ENCODE measurements around the gene AQP5.

Gene AQP5

GRCh38 chr12:49951411-49952240, 10.0 kb upstream of the AQP5 start:
- DNase-seq = no peak

- no peak for DNase-seq
These were observed 9.1 kb upstream of the AQP5 start for GRCh38 chr12:49952391-49953055.

GRCh38 chr12:49953151-49953550, 8.5 kb upstream of the AQP5 start:
- DNase-seq = no peak

GRCh38 chr12:49953961-49954846, 7.5 kb upstream of the AQP5 start:
- no peak for DNase-seq

- no peak for DNase-seq
These were observed 6.5 kb upstream of the AQP5 start for GRCh38 chr12:49954863-49955830.

- no peak for DNase-seq
These were observed 5.6 kb upstream of the AQP5 start for GRCh38 chr12:49955899-49956662.

GRCh38 chr12:49956663-49957569, 4.8 kb upstream of the AQP5 start:
- DNase-seq = no peak

- DNase-seq = no peak
These were observed 4.1 kb upstream of the AQP5 start for GRCh38 chr12:49957570-49957967.

GRCh38 chr12:49959685-49960473, 1.8 kb upstream of the AQP5 start:
- DNase-seq = no peak

- no peak for DNase-seq
These were observed 1.1 kb upstream of the AQP5 start for GRCh38 chr12:49960474-49961110.

GRCh38 chr12:49961993-49962764, 507 bp downstream of the AQP5 start:
- no peak for DNase-seq

- DNase-seq = no peak
These were observed 1.4 kb downstream of the AQP5 start for GRCh38 chr12:49962861-49963765.

- DNase-seq = no peak
These were observed 2.5 kb downstream of the AQP5 start for GRCh38 chr12:49963976-49964815.

GRCh38 chr12:49964849-49965624, 3.4 kb downstream of the AQP5 start:
- DNase-seq = no peak

- DNase-seq = no peak
These were observed 4.2 kb downstream of the AQP5 start for GRCh38 chr12:49965836-49966235.

Measured in stimulated activated CD4-positive, alpha-beta T cell treated with anti-CD3 and anti-CD28 coated beads, Interleukin-15, amount 100 ng/mL, for 24 hours (primary cell).